Loucy (cell line): ENCODE results near the gene NDUFB8.
A peak's percentile ranks its signal among the peaks of the same experiment; 100 is the strongest.

ENCODE experiments used
- H2AFZ ChIP-seq: fragments of 200-600 bp; sonication (generic); 2 replicates; pipeline ENCODE4 v1.6.0; 2016; ENCODE audit warnings: antibody characterized with exemption, mild to moderate bottlenecking, low read length, moderate library complexity
- H3F3A ChIP-seq: fragments of 200-600 bp; 2 replicates; pipeline ENCODE4 v1.6.0; 2016; ENCODE audit warnings: antibody characterized with exemption, low read depth, mild to moderate bottlenecking
- H3K27me3 ChIP-seq: fragments of 200-600 bp; sonication (generic); 2 replicates; pipeline ENCODE4 v1.6.1; 2014; ENCODE audit warnings: low read length, mild to moderate bottlenecking; ENCODE audit not compliant: insufficient read depth, poor library complexity, severe bottlenecking
- H3K36me3 ChIP-seq: fragments of 200-600 bp; sonication (generic); 2 replicates; pipeline ENCODE4 v1.6.1; 2016; ENCODE audit warnings: low read length; ENCODE audit not compliant: insufficient read depth
- H3K4me1 ChIP-seq: fragments of 200-600 bp; sonication (generic); 2 replicates; pipeline ENCODE4 v1.5.1; 2014; ENCODE audit warnings: low read length, mild to moderate bottlenecking; ENCODE audit not compliant: insufficient read depth, poor library complexity, severe bottlenecking
- H3K4me2 ChIP-seq: fragments of 200-600 bp; sonication (generic); 2 replicates; pipeline ENCODE4 v1.6.0; 2014; ENCODE audit warnings: antibody characterized with exemption, low read length, low read depth, mild to moderate bottlenecking; ENCODE audit not compliant: poor library complexity, severe bottlenecking
- H3K4me3 ChIP-seq: fragments of 200-600 bp; sonication (generic); 2 replicates; pipeline ENCODE4 v1.5.1; 2014; ENCODE audit warnings: low read length, mild to moderate bottlenecking, mixed read lengths; ENCODE audit not compliant: poor library complexity, severe bottlenecking
- H3K79me2 ChIP-seq: fragments of 200-600 bp; sonication (generic); 2 replicates; pipeline ENCODE4 v1.6.1; 2014; ENCODE audit warnings: low read length; ENCODE audit not compliant: insufficient read depth
- H3K9ac ChIP-seq: fragments of 200-600 bp; sonication (generic); 2 replicates; pipeline ENCODE4 v1.6.0; 2014; ENCODE audit warnings: mild to moderate bottlenecking, low read depth, low read length, moderate library complexity; ENCODE audit not compliant: poor library complexity, severe bottlenecking
- H3K9me2 ChIP-seq: fragments of 200-600 bp; sonication (generic); replicated peaks from 2 replicates; pipeline ENCODE4 v1.6.1; 2016; ENCODE audit warnings: low read depth, low read length, mixed read lengths
- H3K9me3 ChIP-seq: fragments of 200-600 bp; sonication (generic); 2 replicates; pipeline ENCODE4 v1.6.1; 2014; ENCODE audit warnings: mild to moderate bottlenecking, antibody characterized with exemption, low read length, low read depth; ENCODE audit not compliant: insufficient read depth
- H4K20me1 ChIP-seq: fragments of 200-600 bp; sonication (generic); 2 replicates; pipeline ENCODE4 v1.6.0; 2014; ENCODE audit warnings: antibody characterized with exemption, low read length, mild to moderate bottlenecking; ENCODE audit not compliant: insufficient read depth, poor library complexity, severe bottlenecking
- CTCF ChIP-seq: fragments of 200-600 bp; sonication (generic); conservative IDR thresholded peaks from 2 replicates; pipeline ENCODE4 v1.5.1; 2014; ENCODE audit warnings: mild to moderate bottlenecking, antibody characterized with exemption, low read length
- EZH2phosphoT487 ChIP-seq: fragments of 200-600 bp; IDR thresholded peaks from 2 replicates; pipeline ENCODE4 v1.6.1; 2018; ENCODE audit warnings: antibody characterized with exemption, mild to moderate bottlenecking, moderate library complexity, borderline replicate concordance

Gene NDUFB8

GRCh38 chr10:100544950-100545349 lies 15.3 kb upstream of the NDUFB8 start:
- H4K20me1 ChIP-seq: peaks cover 6% of the 10 kb centered on the region
- H3K4me2 ChIP-seq: peak overlapping the region; percentile 4
- H3K79me2 ChIP-seq: peaks cover 34% of the 10 kb centered on the region
- no peaks in the 10 kb centered on the region for H3K27me3 ChIP-seq
- no peak overlapping the region for H3K9ac ChIP-seq
- no peaks in the 10 kb centered on the region for H3F3A ChIP-seq
- H3K9me2 ChIP-seq: no peaks in the 10 kb centered on the region
- TF ChIP-seq CTCF (no peak), EZH2phosphoT487 (no peak)
- no peak overlapping the region for H2AFZ ChIP-seq
- no peaks in the 10 kb centered on the region for H3K4me1 ChIP-seq
- H3K9me3 ChIP-seq: no peaks in the 10 kb centered on the region
- peaks cover 83% of the 10 kb centered on the region; the same call in 1 of the 2 replicates for H3K36me3 ChIP-seq
- no peak overlapping the region for H3K4me3 ChIP-seq

GRCh38 chr10:100537475-100537874 lies 7.8 kb upstream of the NDUFB8 start:
- Histone ChIP-seq H3F3A (no peaks in the 10 kb centered on the region), H3K36me3 (peaks cover 20% of the 10 kb centered on the region; the same call in 1 of the 2 replicates), H3K79me2 (peaks cover 63% of the 10 kb centered on the region), H3K27me3 (no peaks in the 10 kb centered on the region), H3K4me2 (peak overlapping the region; percentile 100), H2AFZ (no peak overlapping the region), H3K9me3 (no peaks in the 10 kb centered on the region), H4K20me1 (peaks cover 37% of the 10 kb centered on the region), H3K4me1 (peaks cover 45% of the 10 kb centered on the region), H3K9me2 (no peaks in the 10 kb centered on the region), H3K4me3 (peak overlapping the region; percentile 85), H3K9ac (peak overlapping the region; percentile 84)
- TF ChIP-seq CTCF: no peak
- no peak for TF ChIP-seq EZH2phosphoT487

GRCh38 chr10:100535715-100536353 lies 6.2 kb upstream of the NDUFB8 start, which contains the start of gene HIF1AN:
Gene HIF1AN, plus strand, starts transcription at chr10:100535943. Its CDS starts 16 bp downstream, at chr10:100535959.
- no peak for TF ChIP-seq EZH2phosphoT487
- TF ChIP-seq CTCF: peak; percentile 90
- H4K20me1 ChIP-seq: peaks cover 31% of the 10 kb centered on the region
- peaks cover 45% of the 10 kb centered on the region for H3K4me1 ChIP-seq
- peak within 1 kb of the TSS; percentile 100 for H3K4me2 ChIP-seq
- peak within 1 kb of the TSS; percentile 75 for H2AFZ ChIP-seq
- H3F3A ChIP-seq: no peaks in the 10 kb centered on the region
- no peaks in the 10 kb centered on the region for H3K27me3 ChIP-seq
- peak within 1 kb of the TSS; percentile 85 for H3K4me3 ChIP-seq
- peaks cover 50% of the 10 kb centered on the region for H3K79me2 ChIP-seq
- peak within 1 kb of the TSS; percentile 84 for H3K9ac ChIP-seq
- no peaks in the 10 kb centered on the region for H3K9me2 ChIP-seq
- H3K9me3 ChIP-seq: no peaks in the 10 kb centered on the region
- H3K36me3 ChIP-seq: peaks cover 8% of the 10 kb centered on the region; the same call in 1 of the 2 replicates
